Neural progenitor cell (in vitro differentiated cells): ENCODE results near the gene CLRN3. TPM values are rescaled to one million over a fixed set of nuclear protein-coding genes. Genes with fewer than 3 reads are reported as not detected.

ENCODE experiments used
- DNase-seq: peaks from one replicate; pipeline ENCODE4 v3.0.0-alpha.2; 2016; ENCODE audit warnings: low spot score
- H2AFZ ChIP-seq: fragments of 200-600 bp; sonication (generic); replicated peaks from 2 replicates; pipeline ENCODE4 v1.6.1; 2016; ENCODE audit warnings: antibody characterized with exemption
- H3F3A ChIP-seq: fragments of 200-600 bp; sonication (generic); 2 replicates; pipeline ENCODE4 v1.6.1; 2016; ENCODE audit warnings: antibody characterized with exemption, low read depth
- H3K27ac ChIP-seq: fragments of 200-600 bp; sonication (generic); 2 replicates; pipeline ENCODE4 v1.5.1; 2016; ENCODE audit warnings: mild to moderate bottlenecking
- H3K27me3 ChIP-seq: fragments of 200-600 bp; sonication (generic); 2 replicates; pipeline ENCODE4 v1.6.1; 2016; ENCODE audit warnings: mild to moderate bottlenecking, moderate library complexity
- H3K36me3 ChIP-seq: fragments of 200-600 bp; sonication (generic); 2 replicates; pipeline ENCODE4 v1.5.1; 2016
- H3K4me1 ChIP-seq: fragments of 200-600 bp; sonication (generic); 2 replicates; pipeline ENCODE4 v1.6.1; 2016; ENCODE audit warnings: mixed run types
- H3K4me2 ChIP-seq: fragments of 200-600 bp; sonication (generic); 2 replicates; pipeline ENCODE4 v1.6.1; 2016
- H3K4me3 ChIP-seq: fragments of 200-600 bp; sonication (generic); 2 replicates; pipeline ENCODE4 v1.5.1; 2016
- H3K79me2 ChIP-seq: fragments of 200-600 bp; sonication (generic); 2 replicates; pipeline ENCODE4 v1.6.1; 2016; ENCODE audit warnings: low read depth
- H3K9ac ChIP-seq: fragments of 200-600 bp; sonication (generic); 2 replicates; pipeline ENCODE4 v1.6.1; 2016
- H3K9me3 ChIP-seq: fragments of 200-600 bp; sonication (generic); 2 replicates; pipeline ENCODE4 v1.5.1; 2016; ENCODE audit warnings: low read depth
- H4K20me1 ChIP-seq: fragments of 200-600 bp; sonication (generic); 2 replicates; pipeline ENCODE4 v1.6.1; 2016; ENCODE audit warnings: low read depth
- H3K27ac Mint-ChIP-seq: 3 replicates; pipeline ENCODE4 v1.8.0; 2021; ENCODE audit warnings: mixed read lengths
- H3K27me3 Mint-ChIP-seq: 2 replicates; pipeline ENCODE4 v1.8.0; 2022; ENCODE audit warnings: low read depth, mild to moderate bottlenecking, inconsistent platforms, moderate library complexity, mixed read lengths; ENCODE audit not compliant: insufficient read depth
- H3K36me3 Mint-ChIP-seq: 3 replicates; pipeline ENCODE4 v1.8.0; 2021; ENCODE audit warnings: mixed read lengths
- H3K4me1 Mint-ChIP-seq: 3 replicates; pipeline ENCODE4 v1.8.0; 2021; ENCODE audit warnings: mixed read lengths
- H3K4me3 Mint-ChIP-seq: 3 replicates; pipeline ENCODE4 v1.8.0; 2021; ENCODE audit warnings: mild to moderate bottlenecking, moderate library complexity, mixed read lengths
- H3K9me3 Mint-ChIP-seq: 3 replicates; pipeline ENCODE4 v1.8.0; 2020; ENCODE audit warnings: mixed read lengths
- CTCF ChIP-seq: fragments of 200-600 bp; sonication (generic); IDR thresholded peaks from 2 replicates; pipeline ENCODE4 v1.5.1; 2017; ENCODE audit warnings: antibody characterized with exemption, mild to moderate bottlenecking
- EZH2 ChIP-seq: fragments of 200-600 bp; sonication (generic); IDR thresholded peaks from 2 replicates; pipeline ENCODE4 v1.6.1; 2017; ENCODE audit warnings: antibody characterized with exemption, mild to moderate bottlenecking, moderate library complexity
- EZH2phosphoT487 ChIP-seq: fragments of 200-600 bp; sonication (generic); IDR thresholded peaks from 2 replicates; pipeline ENCODE4 v1.6.1; 2017; ENCODE audit warnings: antibody characterized with exemption
- total RNA-seq: library from RNA; depleted of rRNA; stranded (reverse); fragments of >200 nt; gene quantifications from 2 replicates; pipeline ENCODE4 v1.2.3, GENCODE V29; 2015; ENCODE audit warnings: low replicate concordance

Gene CLRN3
- total RNA-seq, 1 donor from 2014 or later, result not detected

GRCh38 chr10:127921075-127921752, 28.5 kb upstream of the CLRN3 start:
- peaks cover 12% of the 10 kb centered on the region for H3K4me1 Mint-ChIP-seq
- no peak for DNase-seq
- Histone ChIP-seq H3K4me2 (no peak overlapping the region), H3K4me1 (peaks cover 14% of the 10 kb centered on the region), H3K27ac (no peak overlapping the region), H3K4me3 (no peak overlapping the region), H3F3A (peaks cover 16% of the 10 kb centered on the region), H4K20me1 (peaks cover 7% of the 10 kb centered on the region), H3K36me3 (no peaks in the 10 kb centered on the region), H3K79me2 (no peaks in the 10 kb centered on the region), H2AFZ (no peak overlapping the region), H3K27me3 (no peaks in the 10 kb centered on the region), H3K9ac (no peak overlapping the region), H3K9me3 (no peaks in the 10 kb centered on the region)
- H3K27me3 Mint-ChIP-seq, result peaks cover 18% of the 10 kb centered on the region
- TF ChIP-seq EZH2, result no peak
- no peak for TF ChIP-seq EZH2phosphoT487
- no peak for TF ChIP-seq CTCF
- no peak overlapping the region for H3K4me3 Mint-ChIP-seq
- H3K36me3 Mint-ChIP-seq, result no peaks in the 10 kb centered on the region
- no peaks in the 10 kb centered on the region for H3K9me3 Mint-ChIP-seq
- H3K27ac Mint-ChIP-seq, result no peak overlapping the region

- peaks cover 9% of the 10 kb centered on the region for H3F3A ChIP-seq
- no peak overlapping the region for H3K4me3 ChIP-seq
- H3K9ac ChIP-seq, result no peak overlapping the region
- H3K4me1 ChIP-seq, result peaks cover 6% of the 10 kb centered on the region
- no peaks in the 10 kb centered on the region for H3K79me2 ChIP-seq
- Mint-ChIP-seq H3K9me3 (no peaks in the 10 kb centered on the region), H3K36me3 (no peaks in the 10 kb centered on the region), H3K27me3 (peaks cover 18% of the 10 kb centered on the region), H3K4me1 (peaks cover 5% of the 10 kb centered on the region), H3K27ac (no peak overlapping the region), H3K4me3 (no peak overlapping the region)
- no peak overlapping the region for H3K27ac ChIP-seq
- H3K36me3 ChIP-seq, result no peaks in the 10 kb centered on the region
- no peaks in the 10 kb centered on the region for H3K9me3 ChIP-seq
- TF ChIP-seq EZH2 (no peak), CTCF (no peak), EZH2phosphoT487 (no peak)
- H3K4me2 ChIP-seq, result no peak overlapping the region
- H4K20me1 ChIP-seq, result peaks cover under 1% of the 10 kb centered on the region
- no peak overlapping the region for H2AFZ ChIP-seq
- DNase-seq, result no peak
- H3K27me3 ChIP-seq, result no peaks in the 10 kb centered on the region
These were observed 27.7 kb upstream of the CLRN3 start for GRCh38 chr10:127920306-127921074.

- no peaks in the 10 kb centered on the region for H3K27me3 ChIP-seq
- Mint-ChIP-seq H3K27ac (no peak overlapping the region), H3K4me3 (no peak overlapping the region), H3K4me1 (peaks cover under 1% of the 10 kb centered on the region), H3K27me3 (peaks cover 18% of the 10 kb centered on the region), H3K36me3 (no peaks in the 10 kb centered on the region), H3K9me3 (no peaks in the 10 kb centered on the region)
- no peaks in the 10 kb centered on the region for H4K20me1 ChIP-seq
- no peak overlapping the region for H2AFZ ChIP-seq
- DNase-seq, result no peak
- no peaks in the 10 kb centered on the region for H3K36me3 ChIP-seq
- peaks cover under 1% of the 10 kb centered on the region for H3F3A ChIP-seq
- no peak overlapping the region for H3K4me3 ChIP-seq
- H3K27ac ChIP-seq, result no peak overlapping the region
- no peak overlapping the region for H3K4me2 ChIP-seq
- H3K9me3 ChIP-seq, result no peaks in the 10 kb centered on the region
- H3K9ac ChIP-seq, result no peak overlapping the region
- no peaks in the 10 kb centered on the region for H3K79me2 ChIP-seq
- no peaks in the 10 kb centered on the region for H3K4me1 ChIP-seq
- peak; percentile 34 for TF ChIP-seq CTCF
- TF ChIP-seq EZH2phosphoT487, result no peak
- TF ChIP-seq EZH2, result no peak
These were observed 26.9 kb upstream of the CLRN3 start for GRCh38 chr10:127919418-127920271.
